GM18498 (cell line): ENCODE measurements around the gene ZNF346.

ENCODE experiments used
- ATAC-seq: cut with Tn5 transposase; IDR thresholded peaks from one replicate; pipeline ENCODE4 v1.9.1; 2021; ENCODE audit warnings: mild to moderate bottlenecking, moderate library complexity; ENCODE audit not compliant: unreplicated experiment

The ZNF346 gene

DNA sequence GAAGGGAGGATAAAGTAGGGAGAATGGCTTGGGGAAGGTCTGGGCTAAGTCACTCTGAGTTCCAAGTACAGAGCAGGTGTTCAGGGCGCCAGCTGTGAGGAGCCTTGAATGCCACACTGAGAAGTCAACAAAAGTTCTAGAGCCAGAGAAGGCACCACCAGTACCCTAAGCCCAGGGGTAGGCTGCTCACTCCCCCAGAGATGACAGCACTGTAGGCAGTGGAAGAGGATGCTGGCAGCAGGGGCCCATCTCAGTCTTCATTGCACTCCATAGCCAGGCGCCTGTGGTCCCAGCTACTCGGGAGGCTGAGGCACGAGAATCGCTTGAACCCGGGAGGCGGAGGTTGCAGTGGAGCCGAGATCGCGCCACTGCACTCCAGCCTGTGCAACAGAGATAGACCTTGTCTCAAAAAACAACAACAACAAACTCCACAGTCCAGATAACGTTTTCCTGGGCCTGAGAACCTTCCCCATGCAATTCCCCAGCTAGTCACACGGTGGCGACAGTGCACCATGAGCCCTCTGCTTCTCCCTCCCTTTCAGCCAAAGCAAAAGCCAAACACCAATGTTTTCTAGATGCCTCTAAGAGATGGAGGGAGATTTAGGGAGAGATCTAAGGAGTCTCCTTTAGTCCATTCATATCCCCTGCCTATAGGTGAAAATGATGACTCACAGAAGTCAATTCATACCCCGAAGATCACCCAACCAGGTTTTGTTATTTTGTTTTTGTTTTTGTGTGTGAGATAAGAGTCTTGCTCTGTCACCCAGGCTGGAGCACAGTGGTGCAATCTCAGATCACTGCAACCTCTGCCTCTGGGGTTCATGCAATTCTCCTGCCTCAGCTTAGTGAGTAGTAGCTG is 91.3 kb downstream of the ZNF346 start:
- peak; percentile 47 for ATAC-seq

DNA sequence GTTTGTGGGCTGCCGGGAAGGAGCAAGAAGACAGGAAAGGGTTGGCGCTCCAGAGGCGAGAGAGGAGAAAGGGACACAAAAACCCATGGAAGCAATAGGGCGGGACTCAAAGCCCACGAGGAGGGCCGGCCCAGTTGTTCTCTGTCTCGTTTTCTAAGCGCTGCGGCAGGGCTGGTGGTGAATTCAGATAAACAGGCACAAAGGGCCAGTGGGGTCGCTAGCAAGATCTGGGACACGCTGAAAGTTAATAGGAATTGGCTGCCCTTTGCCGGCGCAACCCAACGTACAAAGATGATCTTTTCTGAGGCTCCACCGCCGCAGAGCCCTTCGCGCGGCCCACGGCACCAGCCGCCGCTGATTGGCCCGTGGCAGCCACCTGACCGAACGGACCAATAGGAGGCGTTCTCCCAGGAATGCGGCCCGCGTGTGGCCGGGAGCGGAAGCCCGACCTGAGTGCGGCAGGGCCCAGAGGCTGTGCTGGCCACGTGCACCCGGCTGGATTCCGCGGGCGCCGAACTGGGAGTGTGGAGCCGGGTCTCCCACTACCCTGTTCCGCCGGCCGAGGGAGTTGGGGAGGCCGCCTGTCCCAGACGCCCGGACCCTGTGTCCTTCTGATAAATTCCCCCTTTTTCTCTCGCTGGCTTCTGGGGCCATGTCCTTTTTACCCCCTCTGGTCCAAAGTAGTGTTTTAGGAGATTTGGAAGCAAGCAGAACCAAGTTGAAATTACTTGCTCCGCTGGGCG is 94.3 kb downstream of the ZNF346 start:
- peak; percentile 74 for ATAC-seq

DNA sequence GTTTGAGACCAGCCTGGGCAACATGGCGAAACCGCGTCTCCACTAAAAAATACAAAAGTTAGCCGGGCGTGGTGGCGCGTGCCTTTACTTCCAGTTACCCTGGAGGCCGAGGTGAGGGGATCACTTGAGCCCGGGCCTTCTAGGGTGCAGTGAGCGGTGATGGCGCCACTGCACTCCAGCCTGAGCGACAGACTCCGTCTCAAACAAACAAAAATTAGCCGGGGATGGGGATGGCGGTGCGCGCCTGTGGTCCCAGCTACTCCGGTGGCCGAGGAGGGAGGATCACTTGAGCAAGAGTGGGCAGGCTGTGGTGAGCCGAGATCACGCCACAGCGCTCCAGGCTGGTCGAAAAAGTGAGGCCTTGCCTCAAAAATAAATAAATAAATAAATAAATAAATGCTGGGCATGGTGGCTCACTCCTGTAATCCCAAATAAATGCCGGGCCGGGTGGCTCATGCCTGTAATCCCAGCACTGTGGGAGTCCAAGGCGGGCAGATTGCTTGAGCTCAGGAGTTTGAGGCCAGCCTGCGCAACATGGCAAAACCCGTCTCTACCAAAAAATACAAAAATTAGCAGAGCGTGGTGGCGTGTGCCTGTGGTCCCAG is 95.0 kb downstream of the ZNF346 start:
- no peak for ATAC-seq

GRCh38 chr5:177122566-177122965 is 100.1 kb downstream of the ZNF346 start:
- ATAC-seq, result no peak

GRCh38 chr5:177123789-177124485 is 101.4 kb downstream of the ZNF346 start:
- ATAC-seq, result no peak

DNA sequence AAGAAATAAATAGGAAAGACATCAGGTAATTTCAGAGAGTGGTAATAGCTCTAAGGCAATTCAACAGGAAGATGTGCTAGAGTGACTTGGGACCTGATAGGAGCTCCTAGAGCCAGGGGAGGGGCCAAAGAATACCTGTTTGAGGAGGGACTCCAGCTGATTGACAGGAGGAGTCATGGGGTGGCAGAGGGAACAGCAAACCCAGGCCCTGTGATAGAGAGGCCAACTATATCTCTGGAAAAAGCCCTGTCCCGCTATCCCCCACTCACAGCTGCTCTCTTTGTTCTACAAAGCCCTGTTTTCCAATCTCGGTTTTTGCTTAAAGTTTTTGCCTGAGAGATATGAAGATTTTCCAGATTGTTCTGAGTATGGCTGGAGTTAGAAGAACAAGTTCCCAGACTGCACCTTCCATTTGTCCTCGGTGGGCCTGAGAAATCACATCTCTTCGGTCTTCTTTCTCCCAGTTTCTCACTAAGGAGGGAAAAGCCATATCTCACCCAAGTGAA is 102.0 kb downstream of the ZNF346 start:
- ATAC-seq, result no peak

DNA sequence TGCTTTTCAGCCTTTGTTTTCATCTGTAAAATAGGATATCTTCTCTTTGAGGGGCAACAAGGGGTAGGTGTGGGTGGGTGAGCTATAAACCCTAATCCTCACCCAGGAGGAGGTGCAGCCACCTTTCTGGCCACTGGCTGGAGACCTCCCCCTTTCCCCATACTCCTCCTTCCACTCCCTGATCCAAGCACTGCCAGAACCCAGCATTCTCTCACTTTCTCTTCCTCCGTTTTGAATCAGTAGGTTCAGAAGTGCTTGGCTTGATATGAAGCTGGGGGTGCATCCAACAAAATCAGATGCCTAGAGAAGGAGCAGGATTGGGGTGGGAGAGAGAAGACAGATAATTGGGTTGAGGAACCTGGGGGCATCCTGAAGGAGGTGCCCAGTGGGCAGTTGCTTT is 104.3 kb downstream of the ZNF346 start:
- no peak for ATAC-seq

GRCh38 chr5:177128551-177128981 is 106.1 kb downstream of the ZNF346 start:
- ATAC-seq, result no peak

- no peak for ATAC-seq
Measured at GRCh38 chr5:177130211-177131018, 107.9 kb downstream of the ZNF346 start.
